Activated CD4-positive, alpha-beta T cell treated with anti-CD3 and anti-CD28 coated beads for 4 hours (primary cell): ENCODE measurements around the gene MATN1.

Experiments used
- DNase-seq, 2 donors: peaks; one replicate each; pipeline ENCODE4 v3.0.0-alpha.2; 2020

MATN1 gene

DNA sequence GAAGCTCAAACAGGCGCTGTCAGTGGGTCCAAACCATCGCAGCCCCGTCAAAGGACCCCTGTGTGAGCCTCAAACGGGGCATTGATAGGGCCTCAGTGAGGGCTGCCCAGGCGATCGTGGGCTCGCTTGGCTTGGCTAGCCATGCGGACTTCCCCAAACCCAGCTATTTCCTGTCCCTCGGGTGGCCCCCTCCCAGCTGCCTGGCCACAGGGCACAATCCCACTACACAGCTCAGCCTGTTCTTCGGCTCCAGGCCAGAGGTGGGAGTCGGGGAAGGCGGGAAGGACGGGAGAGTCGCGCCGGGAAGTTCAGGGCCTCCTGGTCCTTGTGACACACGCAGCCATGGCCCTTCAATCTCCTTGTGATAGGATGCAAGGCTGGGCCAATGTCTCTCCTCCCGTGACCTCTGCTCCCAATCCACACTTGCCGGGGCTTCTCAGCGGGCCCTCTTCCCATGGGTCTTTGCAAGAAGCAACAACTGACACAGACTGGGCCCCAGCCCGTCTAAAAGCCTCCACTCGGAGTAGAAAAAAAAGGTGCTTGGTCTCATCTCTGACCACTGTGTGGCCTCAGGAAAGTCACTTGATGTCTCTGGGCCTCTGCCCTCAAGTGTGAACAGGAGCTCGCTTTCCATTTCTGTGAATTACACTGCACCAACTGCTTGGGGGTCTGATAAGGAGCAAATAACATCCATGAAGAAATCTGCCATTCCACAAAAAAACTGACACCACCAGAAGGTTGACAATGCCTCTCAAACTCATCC, 7.1 kb upstream of the MATN1 start:
- no peak for DNase-seq

DNA sequence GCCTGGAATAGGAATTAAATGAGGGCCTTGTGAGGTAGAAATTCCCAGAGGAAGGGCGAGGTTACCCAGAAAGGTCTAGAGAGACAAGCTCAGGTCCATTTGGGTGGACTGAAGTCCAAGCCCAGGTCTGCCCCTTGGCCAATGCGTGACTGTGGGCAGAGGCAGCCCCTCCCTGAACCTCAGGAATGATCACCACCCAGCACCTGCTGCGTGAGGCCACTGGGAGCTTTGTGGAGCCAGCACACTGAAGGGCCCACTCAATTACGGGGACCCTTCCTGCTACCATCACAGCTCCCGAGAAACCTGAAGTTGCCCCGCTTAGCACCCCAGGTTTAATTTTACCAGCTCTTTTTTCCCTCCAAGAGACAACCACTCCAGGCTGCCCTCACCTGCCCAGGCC, 6.5 kb upstream of the MATN1 start:
- DNase-seq: no peak

DNA sequence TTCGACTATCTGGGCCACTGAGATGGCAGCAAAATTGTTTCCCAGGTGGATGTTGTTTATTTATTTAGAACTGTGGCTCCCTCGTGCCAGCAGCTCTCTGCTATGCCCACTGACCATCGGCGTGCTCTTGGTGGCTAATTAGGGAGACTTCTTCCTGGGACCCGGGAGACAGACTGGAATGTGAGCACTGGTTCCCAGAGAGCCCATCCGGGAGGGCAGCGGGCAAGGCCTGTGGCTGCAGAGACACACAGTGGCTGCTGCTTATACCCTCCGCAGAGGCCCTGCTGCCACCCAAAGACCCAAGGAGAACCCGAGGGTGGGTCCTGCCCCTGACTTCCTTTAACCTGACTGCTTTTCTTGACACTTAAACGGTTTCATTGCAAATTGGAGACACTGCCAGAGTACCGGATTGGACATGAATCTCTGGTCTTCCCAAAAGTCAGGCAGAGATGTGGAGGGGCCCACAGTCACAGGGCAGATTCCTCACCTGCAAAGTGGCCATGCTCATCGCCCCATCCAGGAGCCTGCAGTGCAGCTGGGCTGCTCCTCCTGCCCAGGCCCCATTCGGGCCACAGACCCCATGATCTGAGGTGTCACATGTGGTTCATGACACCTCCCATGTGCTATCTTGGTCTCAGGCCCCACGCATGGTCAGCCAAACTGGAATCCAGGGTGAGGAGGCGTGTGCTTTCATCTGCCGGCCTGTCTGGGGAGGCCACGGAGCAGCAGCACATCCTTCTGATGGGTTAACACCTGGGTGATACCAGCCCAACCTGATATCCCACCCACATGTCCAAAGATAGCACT, 5.7 kb upstream of the MATN1 start:
- DNase-seq: no peak

DNA sequence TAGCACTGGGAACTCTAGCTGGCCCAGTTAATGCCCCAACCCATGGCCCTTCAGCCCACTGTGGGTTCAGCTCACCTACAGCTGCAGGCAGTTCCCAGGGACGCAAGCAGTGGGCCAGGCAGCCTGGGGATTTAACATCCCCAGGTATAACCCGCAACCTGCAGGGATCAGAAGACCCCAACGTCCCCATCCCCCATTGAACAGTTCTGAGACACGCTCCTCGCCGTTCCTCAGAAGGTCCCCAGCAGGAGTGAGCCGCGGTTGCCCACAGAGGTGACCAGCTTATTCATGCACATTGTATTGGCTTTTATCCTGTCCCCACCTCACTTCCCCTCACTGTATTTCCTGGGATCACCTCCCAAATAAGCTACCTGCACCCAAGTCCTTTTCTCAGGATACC, 5.0 kb upstream of the MATN1 start:
- no peak for DNase-seq

DNA sequence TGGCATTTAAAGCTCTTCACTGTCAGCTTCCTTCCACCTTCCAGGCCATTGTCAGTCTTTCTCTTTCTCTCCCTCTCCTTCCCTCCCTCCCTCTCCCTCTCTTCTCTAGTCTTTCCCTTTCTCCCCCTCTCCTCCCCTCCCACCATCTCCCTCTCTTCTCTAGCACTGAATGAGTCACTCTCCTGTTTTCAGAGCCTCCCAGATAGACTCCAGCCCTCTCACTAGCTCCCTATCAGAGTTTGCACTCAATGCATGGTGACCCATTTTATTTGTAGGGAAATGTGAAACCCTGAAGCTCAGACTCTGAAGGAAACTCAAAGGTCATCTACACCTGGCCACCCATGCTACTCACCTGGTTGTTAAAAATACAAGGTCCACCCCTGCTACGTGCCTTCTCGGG, 4.4 kb upstream of the MATN1 start:
- DNase-seq: no peak

DNA sequence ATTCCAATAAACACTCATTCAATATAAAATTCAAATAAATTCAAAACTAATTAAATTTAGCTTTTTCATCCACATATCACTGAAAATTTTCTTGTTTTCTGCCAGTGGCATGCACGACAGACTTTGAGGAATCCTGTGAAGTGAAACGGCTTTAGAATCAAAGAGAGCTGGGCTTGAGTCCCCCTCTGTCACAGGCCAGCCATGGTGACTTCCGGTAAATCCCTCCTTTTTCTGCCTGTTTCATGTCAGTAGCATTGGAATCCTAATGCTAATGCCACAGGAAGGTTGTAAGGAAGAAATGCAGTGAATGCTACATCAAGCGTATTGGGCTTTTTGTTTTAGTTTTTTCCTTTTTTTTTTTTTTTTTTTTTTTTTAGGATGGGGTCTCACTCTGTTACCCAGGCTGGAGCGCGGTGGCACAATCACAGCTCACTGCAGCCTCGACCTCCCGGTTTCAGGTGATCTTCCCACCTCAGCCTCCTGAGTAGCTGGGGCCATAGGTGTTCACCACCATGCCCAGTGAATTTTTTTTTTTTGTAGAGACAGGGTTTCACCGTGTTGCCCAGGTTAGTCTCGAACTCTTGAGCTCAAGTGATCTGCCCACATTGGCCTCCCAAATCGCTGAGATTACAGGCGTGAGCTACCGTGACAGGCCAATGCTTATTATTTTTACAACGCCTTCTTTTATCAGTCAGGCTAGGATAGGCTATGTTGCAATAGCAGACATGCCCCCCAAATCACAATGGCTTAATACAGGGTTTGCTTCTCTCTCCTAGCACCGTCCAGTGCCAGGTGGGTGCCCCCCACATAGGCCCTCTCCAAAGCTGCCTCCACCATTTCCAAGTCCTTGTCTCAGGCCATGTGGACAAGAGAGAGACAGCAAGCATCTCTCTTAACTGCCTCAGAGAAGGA, 3.6 kb upstream of the MATN1 start:
- DNase-seq: no peak

DNA sequence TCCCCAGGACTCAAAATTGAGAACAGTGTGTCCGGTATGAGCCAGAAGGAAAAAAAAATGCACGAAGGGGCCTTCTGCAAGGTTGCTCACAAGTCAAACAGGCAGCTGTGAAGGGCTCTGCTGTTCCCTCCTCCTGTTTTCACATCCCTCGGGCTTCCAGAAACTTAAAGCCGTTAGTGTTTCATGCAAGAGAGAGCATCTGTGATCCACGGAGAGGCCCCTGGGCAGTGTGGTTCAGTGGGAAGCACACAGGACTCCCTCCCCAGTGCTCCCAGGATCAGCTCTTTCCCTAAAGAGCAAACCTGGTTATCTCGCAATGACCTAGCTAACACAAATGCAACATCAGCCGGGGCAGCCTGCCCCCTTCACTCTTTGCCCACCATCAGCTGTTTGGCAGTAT, 2.9 kb upstream of the MATN1 start:
- DNase-seq: no peak

DNA sequence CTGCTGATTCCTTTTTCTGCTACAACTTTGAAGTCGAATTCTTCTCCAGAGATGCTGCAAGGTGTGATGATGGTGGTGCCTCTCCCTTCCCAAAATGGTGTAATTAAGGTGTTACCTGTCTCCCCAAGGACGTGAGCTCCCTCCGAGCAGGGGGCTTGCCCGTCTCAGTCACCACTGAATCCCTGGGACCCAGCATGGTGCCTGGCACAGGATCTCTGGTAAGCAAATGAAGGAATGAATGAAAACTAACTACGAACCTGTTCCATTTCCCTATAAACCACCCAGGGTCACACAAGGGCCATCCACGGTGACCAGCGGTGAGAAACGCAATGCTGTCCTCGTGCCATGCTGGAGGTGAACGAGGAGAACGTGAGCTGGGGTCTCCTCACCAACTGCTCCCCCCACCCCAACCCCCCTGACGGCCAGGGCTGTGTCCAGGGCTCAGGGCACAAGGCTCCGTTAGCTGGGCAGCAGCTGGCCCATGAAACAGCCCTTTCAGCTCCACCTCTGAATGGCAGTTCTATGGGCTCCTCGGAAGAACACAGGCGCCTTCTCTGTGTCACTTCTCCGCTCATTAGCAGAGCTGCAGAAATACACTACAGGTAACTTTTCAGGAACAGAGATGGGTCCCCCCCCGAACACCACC, 2.2 kb upstream of the MATN1 start:
- DNase-seq: no peak

DNA sequence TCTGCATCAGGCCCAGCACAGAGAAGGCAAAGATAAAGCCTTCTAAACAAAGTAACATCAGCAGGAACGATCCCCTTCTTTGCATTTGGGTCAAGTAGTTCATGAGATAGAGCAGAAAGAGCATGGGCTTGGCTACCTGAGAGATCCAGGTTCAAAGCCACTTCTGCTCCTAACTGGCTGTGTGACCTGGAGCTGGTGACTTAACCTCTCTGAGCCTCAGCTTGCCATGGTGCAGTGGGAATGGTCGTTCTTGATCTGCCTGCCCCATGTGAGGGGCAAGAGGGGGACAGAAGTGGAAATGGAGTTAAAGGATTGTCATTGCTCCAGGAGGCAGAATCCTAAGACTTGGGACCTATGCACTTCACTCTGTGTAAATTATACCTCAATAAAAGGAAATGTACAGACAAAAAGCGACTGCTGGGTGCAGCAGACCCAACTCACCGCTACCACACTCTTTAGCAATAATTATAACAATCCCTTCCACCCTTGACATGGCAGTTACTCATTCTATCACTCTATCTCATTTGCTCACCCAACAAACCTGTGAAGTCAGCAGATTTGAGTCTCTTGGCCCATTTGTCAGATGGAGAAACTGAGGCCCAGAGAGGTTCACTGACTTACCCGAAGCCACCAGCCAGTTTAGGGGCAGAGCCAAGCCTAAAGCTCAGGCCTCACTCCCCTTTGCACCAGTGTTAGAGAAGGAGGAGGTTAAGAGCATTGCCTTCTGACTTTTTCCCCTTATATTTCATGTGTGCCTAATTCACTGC, 1.5 kb upstream of the MATN1 start:
- DNase-seq: no peak

DNA sequence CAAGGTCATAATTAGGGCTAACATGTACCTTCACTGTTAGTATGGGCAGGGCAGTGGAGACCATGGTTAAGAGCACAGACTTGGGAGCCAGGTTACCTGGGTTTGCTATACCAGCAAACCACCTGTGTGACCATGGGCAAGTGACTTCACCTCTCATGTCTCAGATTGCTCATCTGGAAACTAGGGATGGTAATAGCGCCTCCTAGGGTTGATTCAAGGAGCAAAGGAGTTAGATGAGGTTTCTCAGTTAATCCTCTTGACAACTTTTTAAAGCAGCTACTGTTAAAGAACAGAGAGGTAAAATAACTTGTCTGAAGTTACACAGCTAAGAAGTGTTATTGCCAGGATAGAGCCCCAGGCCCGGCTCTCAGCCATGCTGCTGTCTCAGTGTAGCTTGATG, 790 bp upstream of the MATN1 start:
- no peak for DNase-seq

DNA sequence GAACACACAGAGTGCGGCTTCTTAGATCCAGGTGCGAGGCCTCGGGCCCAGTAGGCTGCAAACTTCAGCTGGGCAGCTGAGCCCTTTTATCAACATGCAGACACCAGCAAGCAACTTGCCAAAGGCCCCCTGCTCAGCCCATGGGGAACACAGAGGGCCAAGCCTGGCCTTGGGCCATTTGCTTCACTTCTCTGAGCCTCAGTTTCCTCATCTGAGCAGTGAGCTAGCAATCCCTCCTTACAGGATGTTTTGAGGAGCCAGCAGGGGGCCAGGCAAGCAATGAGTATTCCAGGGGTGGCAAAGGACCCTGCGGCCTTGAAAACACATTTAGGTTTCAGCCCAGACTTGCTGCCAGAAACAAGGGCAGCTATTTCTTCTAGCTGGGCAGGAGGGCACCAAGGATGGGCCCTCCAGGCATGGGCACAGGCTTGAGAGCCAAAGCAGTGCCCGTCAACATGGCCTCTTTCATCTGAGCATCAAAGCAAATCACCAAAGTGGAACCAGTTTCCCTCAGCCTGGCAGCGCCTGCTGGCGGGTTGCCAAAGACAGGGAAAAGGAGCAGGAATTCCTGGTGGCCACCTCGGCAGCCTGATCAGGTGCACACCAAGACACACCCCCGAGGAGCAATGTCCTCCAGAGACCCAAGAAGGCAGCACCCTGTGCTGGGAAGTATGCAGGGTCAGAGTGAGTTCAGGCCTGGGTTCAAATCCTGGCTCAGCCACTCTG, 1.4 kb downstream of the MATN1 start:
- no peak for DNase-seq

DNA sequence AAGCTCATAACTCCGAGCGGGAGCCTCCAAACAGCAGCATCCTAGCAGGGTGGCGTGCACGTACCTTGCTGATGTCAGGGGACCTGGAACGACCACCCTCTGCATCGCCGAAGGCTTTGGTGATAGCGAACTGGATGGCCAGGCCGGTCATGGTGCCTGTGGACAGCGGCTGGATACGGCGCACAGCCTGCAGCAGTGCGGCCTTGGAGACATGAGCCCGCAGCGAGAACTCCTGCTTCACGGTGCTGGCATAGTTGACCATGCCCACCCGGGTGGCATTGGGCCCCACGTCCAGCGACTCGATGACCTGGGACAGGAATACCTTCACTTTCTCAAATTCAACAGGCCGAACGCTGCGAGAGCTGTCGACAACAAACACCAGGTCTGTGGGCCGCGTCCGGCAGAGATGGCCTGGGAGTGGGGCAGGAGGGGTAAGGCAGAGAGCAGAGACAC, 2.0 kb downstream of the MATN1 start:
- no peak for DNase-seq

DNA sequence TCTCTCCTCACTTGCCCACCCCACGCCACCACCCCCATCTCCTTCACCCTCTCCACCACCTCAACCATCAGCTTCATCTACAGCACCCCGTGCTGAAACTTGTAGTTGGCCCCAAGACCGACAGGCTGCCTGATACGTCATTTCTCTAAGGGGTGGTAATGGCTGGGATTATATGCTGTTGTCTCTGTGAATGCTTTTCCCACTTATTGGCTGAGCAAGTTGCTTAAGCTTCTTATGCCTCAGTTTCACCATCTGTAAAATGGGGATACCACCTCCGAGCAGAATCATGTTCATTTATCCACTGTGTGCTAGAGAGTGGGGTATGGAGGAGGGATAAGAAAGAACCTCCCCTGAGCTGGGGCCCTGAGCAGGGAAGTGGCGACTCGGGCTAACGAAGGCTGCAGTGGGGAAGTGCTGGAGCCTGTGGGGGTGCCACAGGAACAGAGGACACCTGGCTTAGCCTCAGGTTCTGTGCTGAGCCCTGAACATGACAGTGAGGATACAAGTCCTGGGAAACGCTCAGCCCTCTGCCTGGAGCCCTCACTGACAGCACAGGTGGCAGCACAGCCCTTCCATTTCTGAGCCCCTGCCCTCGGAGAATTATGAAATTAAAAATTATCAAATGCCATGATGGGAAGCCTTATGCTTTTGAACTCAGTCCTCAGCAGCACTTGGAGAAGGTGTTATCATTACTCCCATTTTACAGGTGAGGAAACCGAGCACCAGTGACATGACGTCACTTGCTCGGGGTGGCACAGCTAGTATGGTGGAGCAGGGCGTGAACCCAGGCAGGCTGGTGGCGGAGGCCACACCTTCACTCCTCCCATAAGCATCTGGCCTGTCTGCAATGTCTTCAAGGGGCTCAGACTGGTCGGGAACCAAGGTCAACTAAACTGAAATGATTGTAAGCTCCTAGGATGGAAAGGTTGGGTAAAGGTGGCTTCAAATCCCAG, 2.8 kb downstream of the MATN1 start:
- no peak for DNase-seq

DNA sequence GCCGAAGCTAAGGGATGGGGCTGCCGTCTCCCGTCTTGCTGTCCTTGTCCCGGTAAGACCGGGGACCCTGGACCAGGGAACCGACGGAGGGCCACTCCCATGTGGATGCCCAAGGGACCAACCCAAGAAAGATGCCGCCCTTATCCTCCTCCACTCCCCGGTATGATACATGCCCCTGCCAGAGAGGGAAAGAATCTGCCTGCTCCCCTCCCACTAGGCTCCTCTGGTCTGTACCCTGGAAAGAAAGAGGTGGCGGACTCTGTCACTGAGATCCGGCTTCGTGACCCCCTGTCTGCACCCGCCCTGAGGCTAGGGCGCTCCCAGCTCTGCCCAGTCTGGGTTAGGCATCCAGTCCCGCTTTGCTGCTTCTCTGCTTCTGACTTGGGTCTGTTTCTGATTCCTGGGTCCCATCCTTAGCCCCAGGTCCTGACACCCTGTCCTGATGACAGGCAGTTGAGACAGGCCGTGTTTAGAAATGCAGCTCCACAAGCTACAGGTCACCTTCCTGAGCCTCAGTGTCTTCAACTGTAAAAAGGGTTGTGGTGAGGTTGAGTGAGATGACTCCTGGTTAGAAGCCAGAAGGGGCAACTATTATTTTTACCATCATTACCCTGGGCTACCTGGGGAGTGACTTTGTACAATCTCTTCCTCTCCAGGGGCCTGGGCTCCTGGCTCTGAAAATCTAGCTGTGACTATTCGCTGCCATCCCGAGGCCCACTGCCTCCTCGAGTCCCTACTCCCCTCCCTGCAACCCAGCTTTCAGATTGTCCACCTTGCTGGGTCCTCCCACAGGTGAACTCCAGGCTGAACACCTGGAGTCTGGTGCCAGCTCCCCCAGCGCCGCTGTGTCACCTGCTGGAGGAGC, 3.7 kb downstream of the MATN1 start:
- no peak for DNase-seq

DNA sequence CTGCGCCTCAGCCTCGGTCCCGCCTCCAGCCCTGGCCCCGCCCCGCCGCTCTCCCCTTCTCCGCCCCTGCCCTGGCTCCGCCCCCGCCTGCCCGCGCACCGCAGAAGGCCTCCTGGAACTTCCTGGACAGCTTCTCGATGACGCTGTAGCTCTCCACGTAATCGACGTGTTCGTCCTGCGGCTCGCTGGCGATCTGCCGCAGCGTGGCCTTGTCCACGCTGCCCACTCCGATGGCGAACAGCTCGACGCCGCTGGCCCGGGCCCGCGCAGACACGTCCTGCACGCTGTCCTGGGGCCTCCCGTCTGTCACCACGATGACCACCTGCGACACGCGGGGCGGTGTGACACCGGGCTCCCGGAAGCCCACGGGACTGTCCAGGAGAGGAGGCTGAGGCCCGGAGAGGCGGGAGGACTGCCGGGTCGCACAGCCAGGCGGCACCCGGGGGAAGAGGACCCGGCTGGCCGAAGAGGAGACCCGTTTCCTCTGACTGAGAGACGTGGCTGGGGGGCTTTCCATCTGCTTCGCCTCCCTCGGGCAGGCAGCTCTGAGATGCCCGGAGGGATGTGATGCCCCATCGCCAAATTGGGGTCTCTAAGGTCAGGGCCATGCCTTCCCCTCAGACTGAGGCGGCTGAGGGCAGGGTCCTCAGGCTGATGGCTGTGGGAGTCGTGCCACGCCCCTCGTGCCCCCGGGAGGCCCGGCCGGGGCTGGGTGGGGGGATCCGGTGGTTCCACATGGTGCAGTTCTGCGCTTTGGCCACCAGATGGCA, 4.6 kb downstream of the MATN1 start:
- peak; percentile 81 to 87 for DNase-seq

DNA sequence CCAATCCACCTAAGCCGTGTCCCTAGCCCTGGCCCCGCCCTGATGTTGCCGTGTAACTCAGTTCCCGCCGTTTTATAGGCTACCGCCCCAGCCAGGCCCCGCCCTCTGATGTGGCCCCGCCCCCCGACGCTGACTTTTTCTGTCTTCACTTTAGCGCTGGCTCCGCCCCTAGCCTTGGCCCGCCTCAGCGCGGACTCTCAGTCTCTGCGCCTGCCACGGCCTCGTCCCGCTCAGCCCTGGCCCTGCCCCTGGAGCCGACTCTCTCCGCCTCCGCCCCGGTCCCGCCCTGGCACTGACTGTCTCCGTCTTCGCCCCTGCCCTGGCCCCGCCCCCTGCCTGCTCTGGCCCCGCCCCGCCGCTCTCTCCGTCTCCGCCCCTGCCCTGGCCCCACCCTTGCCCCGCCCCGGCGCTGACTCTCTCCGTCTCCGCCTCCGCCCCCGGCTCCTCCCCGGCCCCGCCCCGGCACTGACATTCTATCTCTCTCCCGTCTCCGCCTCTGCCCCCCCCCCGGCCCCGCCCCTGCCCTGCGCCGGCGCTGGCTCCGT, 5.2 kb downstream of the MATN1 start:
- DNase-seq: peak; percentile 100

DNA sequence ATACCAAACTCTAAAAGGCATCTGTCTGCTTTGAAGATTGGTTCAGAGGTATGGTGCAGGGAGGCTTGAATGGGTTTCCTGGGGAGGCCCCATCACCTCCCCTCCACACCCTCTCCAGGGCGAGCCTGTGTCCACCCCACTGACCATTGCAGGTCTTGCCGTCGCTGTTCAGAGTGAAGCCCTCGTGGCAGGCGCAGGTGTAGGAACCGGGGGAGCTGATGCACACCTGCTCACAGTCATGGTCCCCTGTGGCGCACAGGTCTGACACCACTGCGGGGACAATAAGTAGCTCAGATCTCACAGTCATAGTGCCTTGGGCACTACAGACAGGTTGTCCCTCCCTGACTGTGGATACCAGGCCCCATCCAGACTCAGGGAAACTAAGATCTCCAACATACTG, 6.7 kb downstream of the MATN1 start:
- DNase-seq: no peak

DNA sequence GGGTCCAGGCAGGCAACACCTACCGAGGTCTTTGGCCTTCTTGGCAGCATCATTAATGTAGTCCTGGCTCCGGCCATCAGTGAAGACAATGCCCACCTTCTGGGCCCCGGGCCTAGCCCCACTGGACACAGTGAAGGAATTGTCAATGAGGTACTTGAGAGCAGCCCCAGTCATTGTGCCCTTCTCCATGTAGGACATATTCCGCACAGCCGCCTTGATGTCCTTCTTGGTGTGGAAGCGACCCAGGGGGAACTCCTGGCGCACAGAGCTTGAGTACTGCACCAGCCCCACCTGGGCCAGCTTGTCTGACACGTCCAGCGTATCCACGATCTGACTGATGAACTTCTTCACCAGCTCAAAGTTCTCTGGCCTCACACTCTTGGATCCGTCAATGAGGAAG, 7.5 kb downstream of the MATN1 start:
- DNase-seq: no peak
